Keratinocyte (primary cell): ENCODE data around the gene CCDC12. TPM values are rescaled to one million over a fixed set of nuclear protein-coding genes. Genes with fewer than 3 reads are reported as not detected.

ENCODE experiments used
- DNase-seq: peaks from one replicate; pipeline ENCODE4 v3.0.0-alpha.2; 2011; ENCODE audit warnings: low read depth, missing footprints, low spot score
- FAIRE-seq: peaks from 2 replicates; lab custom pipeline; 2011; peaks lifted over from hg19 to GRCh38; lab: Jason Lieb, UNC
- H2AFZ ChIP-seq: 2 replicates; pipeline ENCODE4 v1.6.0; 2012; ENCODE audit warnings: low read length, control low read depth, inconsistent platforms; ENCODE audit not compliant: control insufficient read depth
- H3K27ac ChIP-seq: 2 replicates; pipeline ENCODE4 v1.5.1; 2011; ENCODE audit warnings: low read length; ENCODE audit not compliant: control insufficient read depth, insufficient read depth
- H3K27me3 ChIP-seq: 3 replicates; pipeline ENCODE4 v1.6.0; 2011; ENCODE audit warnings: low read length; ENCODE audit not compliant: control insufficient read depth, insufficient read depth; ENCODE audit errors: extremely low read depth
- H3K36me3 ChIP-seq, 2 experiments: 2 replicates in 1 of 2; 3 replicates in 1 of 2; pipeline ENCODE4 v1.5.1; 2011; ENCODE audit warnings: low read length in 2 of 2, mild to moderate bottlenecking in 1 of 2; ENCODE audit not compliant: control insufficient read depth in 2 of 2, insufficient read depth in 2 of 2; ENCODE audit errors: extremely low read depth in 1 of 2
- H3K4me1 ChIP-seq: 3 replicates; pipeline ENCODE4 v1.5.1; 2011; ENCODE audit warnings: low read length; ENCODE audit not compliant: control insufficient read depth, insufficient read depth; ENCODE audit errors: extremely low read depth
- H3K4me2 ChIP-seq: 3 replicates; pipeline ENCODE4 v1.6.0; 2011; ENCODE audit warnings: low read depth, low read length; ENCODE audit not compliant: control insufficient read depth, insufficient read depth; ENCODE audit errors: extremely low read depth
- H3K4me3 ChIP-seq, 3 experiments: fragments of 200-600 bp in 1 of 3; sonication (generic) in 1 of 3; 2 replicates in 2 of 3; 3 replicates in 1 of 3; pipeline ENCODE4 v1.5.1; 2011 to 2016; ENCODE audit warnings: low read length in 3 of 3, mild to moderate bottlenecking in 3 of 3, control low read depth in 2 of 3, inconsistent platforms in 1 of 3, low read depth in 1 of 3, mixed read lengths in 1 of 3, mixed run types in 1 of 3, moderate library complexity in 1 of 3; ENCODE audit not compliant: control insufficient read depth in 2 of 3, insufficient read depth in 2 of 3; ENCODE audit errors: extremely low read depth in 1 of 3
- H3K79me2 ChIP-seq: 2 replicates; pipeline ENCODE4 v1.6.0; 2012; ENCODE audit warnings: low read length; ENCODE audit not compliant: control insufficient read depth, insufficient read depth
- H3K9ac ChIP-seq: 3 replicates; pipeline ENCODE4 v1.6.0; 2011; ENCODE audit warnings: low read length; ENCODE audit not compliant: control insufficient read depth, insufficient read depth; ENCODE audit errors: extremely low read depth
- H3K9me1 ChIP-seq: 3 replicates; pipeline ENCODE4 v1.6.0; 2011; ENCODE audit warnings: low read length; ENCODE audit not compliant: control insufficient read depth, insufficient read depth; ENCODE audit errors: extremely low read depth
- H3K9me3 ChIP-seq: 2 replicates; pipeline ENCODE4 v1.5.1; 2012; ENCODE audit warnings: low read depth, low read length; ENCODE audit not compliant: control insufficient read depth
- H4K20me1 ChIP-seq: 3 replicates; pipeline ENCODE4 v1.6.0; 2011; ENCODE audit warnings: low read length; ENCODE audit not compliant: control insufficient read depth, insufficient read depth; ENCODE audit errors: extremely low read depth
- CTCF ChIP-seq, 3 experiments: IDR thresholded peaks in 1 of 3; conservative IDR thresholded peaks in 1 of 3; optimal IDR thresholded peaks in 1 of 3; 2 replicates in 2 of 3; 3 replicates in 1 of 3; pipeline versions ENCODE3 to v1.5.1; 2011; ENCODE audit warnings: low read length in 3 of 3, mild to moderate bottlenecking in 3 of 3, moderate library complexity in 2 of 3, control low read depth in 1 of 3, inconsistent platforms in 1 of 3; ENCODE audit not compliant: insufficient read depth in 2 of 3; ENCODE audit errors: extremely low read depth in 1 of 3
- EZH2 ChIP-seq: IDR thresholded peaks from one replicate; pipeline ENCODE4 v1.6.1; 2012; ENCODE audit warnings: inconsistent platforms, mild to moderate bottlenecking, low read length, moderate library complexity
- dilution Hi-C: fragments of 300-500 bp; cut with MboI; formaldehyde crosslinking; loops from one replicate; pipeline ENCODE4 v1.7.0; 2020; ENCODE audit warnings: low sequenced_read_pairs; ENCODE audit not compliant: extremely low pct_ligation_motif_present
- polyA plus RNA-seq, 5 experiments: library from polyadenylated mRNA; depleted of rRNA in 3 of 5; stranded (reverse) in 3 of 5; stranded (forward) in 1 of 5; unstranded in 1 of 5; fragments of >200 nt; gene quantifications; 1 replicate in 1 of 5; 2 replicates in 3 of 5; 3 replicates in 1 of 5; pipeline versions ENCODE4 v1.2.1 to v1.2.3, GENCODE V29; 2011 to 2012; ENCODE audit warnings: missing spikeins in 2 of 5, low read depth in 1 of 5, low replicate concordance in 1 of 5

Gene CCDC12
- polyA plus RNA-seq, 1 donor (not counting 4 experiments of a cell fraction or from before 2014, with no cell fraction given) = 27.5 TPM

GRCh38 chr3:47009225-47010110, 32.9 kb upstream of the CCDC12 start:
- Histone ChIP-seq H3K4me2 (peak overlapping the region; percentile 48), H3K4me3 (no peak overlapping the region), H3K9me1 (peaks cover 3% of the 10 kb centered on the region), H3K9ac (peak overlapping the region; percentile 67), H3K36me3 (peaks cover 12 to 34% of the 10 kb centered on the region in 2 experiments), H3K9me3 (no peaks in the 10 kb centered on the region), H4K20me1 (no peaks in the 10 kb centered on the region), H3K4me1 (peaks cover 4% of the 10 kb centered on the region), H3K79me2 (no peaks in the 10 kb centered on the region), H3K27me3 (no peaks in the 10 kb centered on the region), H2AFZ (peak overlapping the region; percentile 43), H3K27ac (no peak overlapping the region)
- no peak for TF ChIP-seq CTCF (optimal IDR thresholded peaks at IDR 0.05 in 1 of 3, IDR thresholded peaks at IDR 0.05 in 1 of 3, conservative IDR thresholded peaks at IDR 0.05 in 1 of 3; ENCODE audit: extremely low read depth in 1 of 3, insufficient read depth in 2 of 3, low read length in 3 of 3)
- no peak for DNase-seq
- no peak for FAIRE-seq
- dilution Hi-C loops = no loop called here

GRCh38 chr3:47008851-47009224, 32.3 kb upstream of the CCDC12 start:
- Histone ChIP-seq H3K79me2 (no peaks in the 10 kb centered on the region), H4K20me1 (no peaks in the 10 kb centered on the region), H3K4me2 (peak overlapping the region; percentile 48), H3K4me1 (peaks cover 4% of the 10 kb centered on the region), H3K9ac (no peak overlapping the region), H3K9me1 (peaks cover 3% of the 10 kb centered on the region), H3K36me3 (peaks cover 12 to 39% of the 10 kb centered on the region in 2 experiments), H3K27ac (no peak overlapping the region), H3K9me3 (no peaks in the 10 kb centered on the region), H3K4me3 (no peak overlapping the region), H3K27me3 (no peaks in the 10 kb centered on the region), H2AFZ (no peak overlapping the region)
- dilution Hi-C loops = no loop called here
- no peak for DNase-seq
- TF ChIP-seq CTCF (optimal IDR thresholded peaks at IDR 0.05 in 1 of 3, IDR thresholded peaks at IDR 0.05 in 1 of 3, conservative IDR thresholded peaks at IDR 0.05 in 1 of 3; ENCODE audit: extremely low read depth in 1 of 3, insufficient read depth in 2 of 3, low read length in 3 of 3) (no peak), EZH2 (no peak)
- no peak for FAIRE-seq
